ENCODE measurements around the gene SINHCAF.

Gene SINHCAF

DNA sequence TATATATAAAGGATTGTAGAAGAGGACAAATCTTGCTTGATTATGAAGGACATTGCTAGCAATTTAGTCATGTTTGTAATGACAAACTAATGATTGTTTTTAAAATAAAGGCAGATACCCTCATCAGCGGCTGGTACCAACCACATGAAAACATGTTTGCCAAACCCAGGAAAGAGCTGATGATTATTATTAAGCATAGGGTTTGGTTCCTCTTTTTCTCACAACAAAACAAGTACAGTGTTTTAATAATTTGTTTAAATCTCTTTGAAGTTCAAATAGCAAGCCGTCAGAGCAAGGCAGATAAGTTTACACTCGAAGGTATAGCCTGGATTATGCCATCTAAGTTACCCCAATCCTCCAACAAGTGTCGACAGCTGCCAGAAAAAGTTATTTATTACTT lies 5.3 kb upstream of the SINHCAF start:
- DNase-seq = no peak

DNA sequence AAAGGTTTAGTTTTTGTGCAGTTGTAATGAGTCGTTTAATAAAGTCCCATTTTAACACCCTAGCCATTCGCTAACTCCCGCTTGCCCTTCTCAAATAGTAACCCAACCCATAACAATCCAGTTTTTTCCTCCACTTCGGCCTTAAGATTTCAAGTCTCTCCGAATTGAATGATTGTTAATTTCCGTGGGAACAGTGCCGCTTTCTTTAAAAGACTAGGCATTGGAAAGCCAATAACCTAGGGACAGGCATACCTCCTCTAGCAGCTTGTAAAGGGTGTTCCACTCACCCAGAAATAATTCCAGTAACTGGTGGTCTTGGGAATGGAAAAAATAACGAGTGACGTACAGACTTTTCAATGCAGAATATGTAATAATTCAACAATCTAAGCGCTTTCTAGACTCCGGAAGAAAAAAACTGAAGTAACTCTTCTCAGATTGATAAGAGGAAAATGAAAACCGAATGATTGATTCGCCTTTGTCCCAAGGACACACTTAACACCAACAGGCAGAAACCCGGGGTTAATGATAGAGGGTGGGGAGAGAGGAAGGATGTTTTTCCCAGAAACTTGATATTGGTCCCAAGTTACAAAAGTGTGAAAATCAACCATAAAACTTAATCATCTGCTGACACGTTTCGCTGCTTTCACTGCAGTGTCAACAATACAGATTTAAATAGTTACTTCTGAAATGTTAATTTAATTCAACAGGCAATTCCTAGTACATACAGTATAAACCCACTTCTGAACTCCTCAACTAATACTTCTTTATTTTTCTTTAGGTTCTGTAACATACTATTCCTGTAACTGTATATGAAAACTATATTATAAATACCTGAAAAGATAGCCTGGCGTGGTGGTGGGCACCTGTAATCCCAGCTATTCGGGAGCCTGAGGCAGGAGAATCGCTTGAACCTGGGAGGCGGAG lies 1.0 kb upstream of the SINHCAF start:
- DNase-seq = peak; percentile 4

DNA sequence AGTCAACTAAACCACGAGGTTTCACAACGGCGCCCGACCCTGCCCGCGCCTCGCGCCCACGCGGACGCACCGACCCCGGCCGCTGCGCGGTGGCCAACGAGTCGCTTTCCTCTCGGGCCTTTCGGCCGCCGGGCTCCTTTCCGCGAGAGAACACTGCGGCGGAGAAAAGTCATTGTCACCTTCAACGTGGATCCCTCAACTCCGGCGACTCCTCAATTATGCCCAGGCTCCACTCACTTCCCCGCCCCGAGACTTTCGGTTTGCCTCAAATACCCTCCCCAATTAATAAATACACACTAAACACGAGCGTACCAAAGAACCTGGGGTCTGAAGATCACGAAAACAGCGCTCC lies 450 bp downstream of the SINHCAF start:
- no peak for DNase-seq

DNA sequence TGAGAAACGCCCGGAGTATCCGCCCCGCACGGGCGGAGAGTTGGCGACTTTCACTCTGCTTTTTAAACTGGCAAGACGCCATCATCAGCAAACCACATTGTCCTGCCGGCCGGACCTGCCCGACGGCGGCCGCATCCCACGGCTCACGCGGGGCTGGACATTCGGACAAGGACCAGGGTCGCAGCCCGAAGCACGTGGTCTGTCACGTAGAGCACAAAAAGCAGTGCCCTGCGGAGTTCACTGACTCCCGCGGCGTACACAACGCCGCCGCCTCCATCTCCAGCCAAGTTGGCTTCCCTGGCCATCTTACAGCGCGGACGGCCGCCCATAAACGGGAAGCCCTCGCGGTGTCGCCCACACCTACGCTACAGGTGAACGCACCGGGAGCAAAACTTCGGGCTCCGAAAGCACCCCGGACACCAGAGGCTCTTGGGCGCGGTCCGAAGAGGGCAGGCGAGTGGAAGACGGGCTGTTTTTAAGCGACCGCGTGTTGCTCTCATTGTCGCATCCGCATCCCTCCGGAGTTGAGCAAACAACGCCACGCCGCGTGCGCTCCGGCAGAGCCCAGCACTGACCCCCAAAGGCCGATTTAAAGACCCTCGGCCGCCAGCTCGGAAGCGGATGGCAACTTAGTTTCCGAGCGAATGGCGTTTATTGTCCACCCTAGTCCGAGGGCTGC lies 966 bp downstream of the SINHCAF start:
- peak; percentile 62 for DNase-seq

DNA sequence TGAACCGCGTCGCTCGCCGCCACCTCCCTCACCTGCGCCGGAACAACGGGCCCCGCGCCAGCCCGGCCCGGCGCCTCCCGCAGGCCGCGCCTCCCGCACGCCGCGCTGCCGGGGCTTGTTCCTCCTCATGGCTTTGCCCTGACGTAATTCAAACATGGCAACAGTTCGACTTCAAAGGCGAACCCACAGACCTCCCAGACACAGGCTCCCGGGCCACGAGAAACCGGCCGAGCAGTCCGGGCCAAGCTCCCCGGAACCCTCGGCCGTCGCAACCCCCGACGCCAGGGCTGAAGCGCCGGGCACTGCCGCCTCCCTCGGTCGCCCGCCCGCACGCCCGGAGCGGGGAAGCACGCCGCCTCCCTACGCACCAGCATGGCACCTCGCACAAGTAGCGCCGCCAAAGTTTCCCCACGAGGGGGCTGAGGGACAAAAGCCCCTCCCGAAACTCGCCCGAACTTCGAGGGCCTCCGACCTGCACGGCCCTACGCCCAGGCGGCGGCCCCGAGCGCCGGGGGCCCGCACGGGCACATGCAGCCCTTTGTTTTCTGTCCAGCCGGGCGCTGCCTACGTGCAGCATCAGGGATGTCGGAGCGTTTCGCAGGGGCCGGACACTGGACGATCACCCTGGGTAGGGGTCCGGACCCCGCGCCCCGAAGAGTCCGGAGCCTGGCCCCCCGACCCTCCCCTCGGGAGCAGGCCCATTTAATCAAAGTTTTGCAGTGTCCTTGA lies 1.7 kb downstream of the SINHCAF start:
- peak; percentile 79 for DNase-seq

- DNase-seq = no peak
Measured at GRCh38 chr12:31323391-31324115, 2.4 kb downstream of the SINHCAF start.

- DNase-seq = peak; percentile 72
Measured at GRCh38 chr12:31322801-31323207, 3.1 kb downstream of the SINHCAF start.

DNA sequence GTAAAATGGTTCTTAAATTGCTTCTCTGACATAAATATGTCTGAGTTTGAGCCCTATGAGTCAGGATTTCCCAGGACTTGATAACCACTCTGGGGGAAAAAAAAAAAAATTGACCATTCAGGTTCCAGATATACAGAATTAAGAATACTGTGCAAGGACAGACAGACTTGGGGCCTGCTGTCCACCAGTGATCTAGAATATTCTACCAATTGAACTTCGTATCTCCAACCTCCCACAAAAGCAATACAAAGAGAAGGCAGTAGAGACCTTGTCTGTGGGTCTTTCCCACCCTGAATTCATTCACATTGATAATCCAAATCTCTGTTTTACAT lies 4.1 kb downstream of the SINHCAF start:
- DNase-seq = peak; percentile 17

DNA sequence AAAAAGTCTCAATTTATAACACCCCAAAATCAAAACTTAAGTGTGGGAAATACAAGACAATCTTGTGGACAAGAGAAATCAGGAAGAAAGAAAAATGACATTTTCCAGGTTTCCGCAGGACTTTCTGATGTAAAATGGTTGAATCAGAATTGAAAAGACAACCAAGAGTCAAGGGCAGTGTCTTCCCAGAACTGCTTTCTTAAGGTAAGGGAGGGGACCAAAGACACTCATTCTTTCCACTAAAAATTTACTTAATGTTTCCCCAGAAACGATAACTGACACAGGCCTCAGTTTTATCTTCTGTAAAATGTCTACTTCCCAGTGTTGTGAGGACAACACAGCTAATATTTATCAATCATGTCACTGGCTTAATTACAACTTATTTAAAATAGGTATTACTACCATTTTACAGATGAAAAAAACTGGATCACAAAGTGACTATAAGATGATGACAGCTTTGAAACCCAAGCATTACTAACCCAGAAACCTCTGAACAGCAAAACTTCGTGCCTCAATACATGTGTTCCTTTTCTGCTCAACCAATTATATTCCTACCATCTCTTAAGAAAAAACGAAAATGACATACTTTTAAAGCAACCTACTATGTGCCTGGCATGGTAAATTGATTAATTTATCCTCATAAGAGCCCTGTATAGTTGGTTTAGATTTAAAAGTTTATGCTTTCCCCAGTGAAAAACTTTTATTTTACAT lies 4.6 kb downstream of the SINHCAF start:
- DNase-seq = no peak

GRCh38 chr12:31318657-31319269 lies 7.2 kb downstream of the SINHCAF start:
- DNase-seq = no peak

- peak; percentile 16 for DNase-seq
Measured at GRCh38 chr12:31317471-31318395, 8.2 kb downstream of the SINHCAF start.

- DNase-seq = no peak
Measured at GRCh38 chr12:31316891-31317290, 9.1 kb downstream of the SINHCAF start.

- no peak for DNase-seq
Measured at GRCh38 chr12:31315784-31316465, 10.0 kb downstream of the SINHCAF start.

DNA sequence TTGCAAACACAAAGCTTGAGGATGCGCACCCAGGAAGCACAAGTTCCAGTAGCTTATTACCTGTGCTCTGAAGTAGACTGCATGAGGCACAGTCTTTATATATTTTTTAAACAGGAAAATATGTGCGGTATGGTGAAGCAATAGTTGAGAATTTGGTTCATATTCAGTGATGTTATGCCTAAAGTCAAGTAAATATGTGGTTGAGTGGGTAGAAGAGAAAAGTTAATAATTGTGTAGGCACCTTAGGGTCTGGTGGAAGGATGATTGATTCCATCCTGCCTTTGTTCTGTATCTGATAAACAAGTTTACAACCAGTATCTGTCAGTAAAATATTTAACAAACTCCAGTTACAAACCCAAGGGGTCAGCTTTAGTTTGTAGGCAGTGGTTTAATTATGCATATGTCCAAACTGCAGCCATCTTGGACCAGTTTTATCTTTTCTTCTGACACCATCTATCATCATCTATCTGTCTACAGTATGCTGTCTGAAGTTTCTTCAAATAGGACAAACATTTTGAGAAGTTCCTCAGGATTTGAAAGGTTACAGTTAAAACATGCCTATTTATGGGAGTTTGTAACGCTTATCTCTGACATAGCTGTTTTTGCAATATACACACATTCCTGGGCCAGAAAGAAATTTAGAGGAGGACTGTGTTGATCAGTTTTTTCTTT lies 10.8 kb downstream of the SINHCAF start:
- DNase-seq = no peak

- no peak for DNase-seq
Measured at GRCh38 chr12:31312431-31312830, 13.5 kb downstream of the SINHCAF start.

DNA sequence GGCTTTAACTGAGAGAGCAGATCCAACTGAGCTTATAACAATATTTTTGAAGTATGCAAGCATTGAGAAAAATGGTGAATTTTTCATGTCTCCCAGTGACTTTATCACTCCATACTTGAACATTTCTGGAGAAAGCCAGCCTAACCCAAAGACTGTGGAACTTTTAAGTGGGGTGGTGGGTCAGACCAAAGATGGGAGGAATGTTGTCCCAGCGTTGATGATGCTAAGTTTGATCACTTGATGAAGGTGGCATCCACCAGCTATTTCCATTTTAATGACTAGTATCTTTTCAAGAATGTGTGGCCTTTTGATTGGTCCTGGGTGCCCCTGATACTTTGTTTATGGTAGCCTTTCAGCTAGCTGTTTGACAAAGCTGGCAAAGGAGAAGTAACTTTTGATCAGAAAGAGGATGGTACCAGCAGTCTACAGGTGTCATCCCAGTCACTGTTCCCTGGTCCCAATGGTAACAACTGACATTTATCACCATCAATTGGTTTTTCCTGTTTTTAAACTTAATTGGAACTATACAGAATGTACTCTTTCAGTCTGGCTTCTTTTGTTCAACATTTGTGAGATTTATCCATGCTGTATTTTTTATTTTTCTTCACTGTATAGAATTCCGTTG lies 14.2 kb downstream of the SINHCAF start:
- DNase-seq = no peak

DNA sequence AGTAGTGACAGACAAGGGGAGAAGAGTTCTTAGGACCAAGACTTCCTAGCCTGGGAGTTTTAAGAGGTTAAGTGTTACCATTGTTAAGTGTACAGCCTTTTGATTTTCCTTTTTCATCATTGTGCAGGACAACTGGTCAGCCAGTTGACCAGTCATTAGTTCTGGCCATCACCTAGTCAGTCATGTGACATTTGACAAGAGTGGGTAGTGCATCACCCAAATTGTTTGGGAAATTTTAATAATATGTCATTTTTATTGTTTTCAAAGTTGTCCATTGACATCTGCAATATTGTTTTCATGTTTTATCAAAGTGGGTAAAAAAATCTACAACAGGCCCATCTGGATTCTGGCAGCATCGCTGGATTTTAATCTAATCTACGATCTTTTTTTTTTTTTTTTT lies 15.5 kb downstream of the SINHCAF start:
- no peak for DNase-seq

- DNase-seq = no peak
Measured at GRCh38 chr12:31309279-31309678, 16.7 kb downstream of the SINHCAF start.

DNA sequence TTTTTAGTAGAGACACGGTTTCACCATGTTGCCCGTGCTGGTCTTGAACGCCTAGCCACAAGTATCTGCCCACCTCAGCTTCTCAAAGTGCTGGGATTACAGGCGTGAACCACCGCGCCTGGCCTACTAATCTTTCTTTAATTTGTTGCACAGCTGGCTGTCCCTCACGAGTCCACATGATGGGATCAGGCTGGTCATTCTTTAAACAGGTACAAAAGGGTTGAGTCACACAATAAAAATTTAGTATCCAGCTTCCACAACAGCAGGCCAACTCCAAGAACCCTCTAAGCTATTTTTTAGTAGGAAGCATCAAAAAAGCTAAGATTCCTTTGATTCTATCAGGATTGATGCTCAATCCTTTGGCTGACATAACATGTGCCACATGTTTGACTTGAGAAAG lies 17.8 kb downstream of the SINHCAF start:
- no peak for DNase-seq
